HG02981 (cell line): ENCODE measurements around the gene ZNF710.

Experiments
- ATAC-seq: cut with Tn5 transposase; IDR thresholded peaks from one replicate; pipeline ENCODE4 v1.9.1; 2021; ENCODE audit warnings: mild to moderate bottlenecking, moderate library complexity; ENCODE audit not compliant: unreplicated experiment

Gene ZNF710

DNA sequence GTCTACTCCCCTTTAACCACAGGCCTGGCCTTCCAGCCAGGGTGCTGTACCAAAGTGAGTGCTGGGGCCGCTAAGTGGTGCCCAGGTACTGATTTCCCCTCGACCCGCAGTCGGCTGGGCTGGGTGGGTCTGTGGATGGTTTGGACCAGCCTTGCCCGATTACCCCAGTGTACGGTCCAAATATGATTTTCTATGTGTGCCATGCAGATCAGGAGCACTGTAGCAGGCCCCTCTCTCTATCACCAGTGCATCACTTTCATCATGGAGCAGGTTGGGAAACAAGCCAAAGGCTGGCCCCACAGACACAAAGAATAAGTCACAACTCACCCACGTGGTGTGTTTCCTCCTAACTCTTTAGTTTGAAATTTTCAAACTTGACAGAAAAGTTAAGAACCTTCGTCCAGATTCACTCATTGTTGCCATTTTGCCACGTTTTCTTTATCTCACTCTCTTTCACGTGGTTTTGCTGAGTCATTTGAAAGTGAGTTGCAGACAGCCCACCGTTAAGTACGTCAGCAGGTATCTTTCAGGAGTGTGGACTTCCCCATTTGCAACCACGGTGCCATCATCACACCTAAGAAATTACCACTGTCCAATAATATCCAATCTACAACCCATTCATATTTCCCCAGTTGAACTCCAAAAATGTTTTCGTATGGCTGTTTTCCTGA is 37.0 kb downstream of the ZNF710 start:
- ATAC-seq = peak; percentile 67

DNA sequence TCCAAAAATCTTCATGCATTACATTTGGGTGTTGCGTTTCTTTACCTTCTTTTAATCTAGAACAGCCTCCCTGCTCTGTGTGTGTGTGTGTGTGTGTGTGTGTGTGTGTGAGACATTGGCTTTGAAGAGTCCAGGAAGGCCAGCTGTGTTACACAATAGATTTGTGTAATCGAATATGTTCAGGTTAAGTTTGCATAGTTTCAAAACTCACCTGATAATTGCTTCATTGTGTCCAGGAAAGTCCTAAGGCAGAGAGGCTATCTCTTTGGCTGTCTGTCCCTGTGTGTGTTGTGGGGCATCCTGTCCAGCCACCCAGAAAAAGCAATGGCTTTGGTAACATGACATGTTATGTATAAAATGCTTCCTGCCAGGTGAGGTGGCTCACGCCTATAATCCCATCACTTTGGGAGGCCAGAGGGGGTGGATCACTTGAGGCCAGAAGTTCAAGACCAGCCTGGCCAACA is 37.5 kb downstream of the ZNF710 start:
- no peak for ATAC-seq

GRCh38 chr15:90039996-90040395 is 38.9 kb downstream of the ZNF710 start:
- no peak for ATAC-seq

DNA sequence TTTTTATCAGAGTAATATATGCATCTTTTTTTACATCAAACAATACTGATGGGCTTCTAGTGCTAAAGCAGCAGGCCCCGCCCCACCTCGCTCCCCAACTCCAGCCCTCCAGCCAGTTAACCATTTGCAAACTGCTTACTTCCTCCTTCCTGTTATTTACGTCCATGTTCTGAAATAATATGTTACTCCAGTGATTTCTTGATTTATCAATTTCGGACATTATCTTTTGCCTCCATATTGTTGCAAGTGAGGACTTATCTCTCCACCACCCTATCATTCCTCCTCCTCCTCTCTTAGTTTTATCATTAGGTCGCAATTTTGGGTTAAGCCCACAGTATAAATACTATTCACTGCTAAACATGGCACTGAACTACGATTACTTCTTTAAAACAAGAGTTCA is 39.5 kb downstream of the ZNF710 start:
- ATAC-seq = no peak

GRCh38 chr15:90042356-90042755 is 41.2 kb downstream of the ZNF710 start:
- no peak for ATAC-seq

DNA sequence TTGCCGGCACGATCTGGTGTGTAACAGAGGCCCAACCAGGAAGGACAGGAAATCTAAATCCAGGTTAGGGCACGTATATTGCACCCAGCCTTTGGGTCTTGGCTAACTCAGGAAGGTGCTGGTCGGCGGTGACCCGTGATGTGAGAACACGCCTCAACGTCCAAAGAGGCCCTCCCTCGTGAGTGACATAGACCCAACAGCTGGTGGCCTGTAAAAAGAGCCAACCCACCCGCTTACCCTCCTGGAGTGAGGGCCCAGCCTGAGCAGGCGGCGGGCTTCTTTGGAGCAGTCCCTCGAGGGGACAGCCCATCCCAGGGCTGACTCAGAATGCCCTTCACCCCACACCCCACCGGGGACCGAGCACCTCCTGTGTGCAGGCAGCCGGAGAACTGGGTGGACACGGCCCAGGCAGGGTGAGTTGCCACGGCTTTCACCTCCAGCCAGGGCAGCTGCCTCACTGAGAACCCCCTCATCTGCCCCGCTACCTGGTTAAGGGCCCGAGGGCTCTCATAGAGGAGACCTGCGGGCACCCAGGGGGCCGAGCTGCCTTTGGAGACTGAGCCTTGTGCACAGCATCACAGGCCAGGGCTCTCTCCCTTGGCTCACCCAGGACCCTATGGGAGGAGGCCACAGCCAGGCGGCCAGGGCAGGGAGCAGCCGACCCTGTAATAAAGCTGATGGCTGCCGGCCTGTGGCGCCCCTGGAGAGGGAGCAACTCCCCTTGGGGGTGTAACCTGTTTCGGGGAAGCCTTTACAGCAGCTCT is 41.8 kb downstream of the ZNF710 start:
- ATAC-seq = no peak

GRCh38 chr15:90043530-90044010 is 42.4 kb downstream of the ZNF710 start:
- ATAC-seq = no peak

DNA sequence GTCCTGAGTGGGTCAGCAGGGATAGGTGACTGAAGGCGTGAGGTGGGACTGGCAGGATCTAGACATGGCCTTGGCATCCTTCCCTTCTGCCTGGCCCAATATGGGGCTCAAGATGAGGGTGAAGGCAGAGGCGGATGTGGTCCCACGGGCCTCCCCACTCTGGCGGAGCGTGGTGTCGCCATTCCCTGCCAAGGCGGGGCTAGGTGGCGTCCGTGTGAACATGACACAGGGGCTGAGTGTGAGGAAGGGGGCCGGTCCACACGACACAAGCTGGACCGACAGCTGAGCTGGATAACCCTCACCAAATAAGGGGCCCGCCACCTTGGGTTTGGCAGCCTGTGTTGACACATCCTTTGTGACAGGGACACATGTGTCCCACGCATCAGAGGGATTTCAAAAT is 43.1 kb downstream of the ZNF710 start:
- no peak for ATAC-seq

- ATAC-seq = no peak
Observed at GRCh38 chr15:90044916-90045371, 43.8 kb downstream of the ZNF710 start.

DNA sequence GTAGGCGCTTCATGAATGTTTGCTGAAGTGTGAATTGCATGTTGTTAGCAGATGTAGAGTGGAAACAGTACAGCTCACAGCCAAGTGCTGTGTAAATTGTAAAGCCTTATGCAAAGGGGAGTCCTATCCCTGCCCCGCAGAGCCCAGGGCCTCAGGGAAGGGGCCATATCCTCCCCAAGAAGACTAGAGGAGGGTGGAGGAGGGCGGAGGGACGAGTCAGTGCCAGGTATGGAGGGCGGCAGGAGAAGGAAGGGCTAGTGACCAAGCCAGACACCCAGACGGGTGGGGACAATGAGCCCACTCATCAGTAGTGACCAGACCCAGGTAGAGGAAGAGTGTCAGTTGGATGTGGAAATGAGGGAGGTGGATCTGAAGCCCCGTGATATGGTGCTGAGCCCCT is 45.2 kb downstream of the ZNF710 start:
- ATAC-seq = no peak

DNA sequence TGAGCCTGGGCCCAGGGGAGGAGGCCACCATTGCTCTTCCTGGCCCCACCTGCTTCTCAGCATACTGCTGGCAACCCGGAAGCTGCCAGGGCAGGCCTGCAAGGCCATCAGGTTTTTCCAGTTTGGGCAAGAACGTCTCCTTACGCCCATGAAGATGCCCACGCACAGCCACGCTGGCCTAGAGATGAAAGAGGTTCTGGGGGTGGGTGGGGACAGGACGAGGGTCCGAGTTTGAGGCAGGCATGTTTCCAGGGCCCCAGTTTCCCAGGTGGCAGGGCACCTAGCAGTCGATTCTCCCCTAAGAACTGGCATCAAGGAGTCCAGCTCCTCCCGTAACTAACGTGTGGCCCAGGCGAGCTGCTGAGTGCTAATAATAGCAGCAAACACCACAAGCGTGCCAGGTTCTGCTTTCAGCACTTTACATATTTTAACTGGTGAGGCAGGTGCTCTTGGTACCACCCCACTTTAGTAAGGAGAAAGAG is 45.8 kb downstream of the ZNF710 start:
- ATAC-seq = no peak

DNA sequence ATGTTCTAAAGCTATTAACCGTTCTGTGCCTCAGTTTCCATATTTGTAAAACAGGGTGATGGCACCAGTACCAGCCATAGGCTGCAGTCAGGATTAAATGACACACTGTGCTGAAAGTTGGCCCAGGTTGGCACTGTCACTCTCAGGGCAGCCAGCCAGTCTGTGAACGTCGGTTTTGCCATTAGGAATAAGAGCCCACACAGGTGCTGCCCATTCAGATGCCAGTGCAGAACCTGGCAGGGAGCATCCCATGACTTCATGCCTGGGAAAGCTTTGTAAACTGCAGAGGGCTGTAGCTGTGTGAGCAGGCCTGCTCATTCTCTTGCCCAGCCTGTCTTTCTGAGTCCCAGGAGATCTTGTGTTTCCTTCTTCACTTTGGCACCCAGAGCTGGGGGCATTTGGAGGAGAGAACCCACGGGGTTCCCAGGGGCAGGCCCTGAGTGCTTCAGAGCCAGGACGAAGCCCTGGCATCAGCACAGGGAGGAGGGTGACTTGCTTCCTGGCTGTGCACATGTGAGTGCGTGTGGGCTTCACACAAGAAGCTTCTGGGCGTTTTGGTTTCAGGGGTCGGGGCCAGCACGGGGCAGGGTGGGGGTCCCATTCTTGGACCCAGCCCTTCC is 46.9 kb downstream of the ZNF710 start:
- ATAC-seq = no peak

GRCh38 chr15:90049030-90049429 is 47.9 kb downstream of the ZNF710 start:
- ATAC-seq = no peak

DNA sequence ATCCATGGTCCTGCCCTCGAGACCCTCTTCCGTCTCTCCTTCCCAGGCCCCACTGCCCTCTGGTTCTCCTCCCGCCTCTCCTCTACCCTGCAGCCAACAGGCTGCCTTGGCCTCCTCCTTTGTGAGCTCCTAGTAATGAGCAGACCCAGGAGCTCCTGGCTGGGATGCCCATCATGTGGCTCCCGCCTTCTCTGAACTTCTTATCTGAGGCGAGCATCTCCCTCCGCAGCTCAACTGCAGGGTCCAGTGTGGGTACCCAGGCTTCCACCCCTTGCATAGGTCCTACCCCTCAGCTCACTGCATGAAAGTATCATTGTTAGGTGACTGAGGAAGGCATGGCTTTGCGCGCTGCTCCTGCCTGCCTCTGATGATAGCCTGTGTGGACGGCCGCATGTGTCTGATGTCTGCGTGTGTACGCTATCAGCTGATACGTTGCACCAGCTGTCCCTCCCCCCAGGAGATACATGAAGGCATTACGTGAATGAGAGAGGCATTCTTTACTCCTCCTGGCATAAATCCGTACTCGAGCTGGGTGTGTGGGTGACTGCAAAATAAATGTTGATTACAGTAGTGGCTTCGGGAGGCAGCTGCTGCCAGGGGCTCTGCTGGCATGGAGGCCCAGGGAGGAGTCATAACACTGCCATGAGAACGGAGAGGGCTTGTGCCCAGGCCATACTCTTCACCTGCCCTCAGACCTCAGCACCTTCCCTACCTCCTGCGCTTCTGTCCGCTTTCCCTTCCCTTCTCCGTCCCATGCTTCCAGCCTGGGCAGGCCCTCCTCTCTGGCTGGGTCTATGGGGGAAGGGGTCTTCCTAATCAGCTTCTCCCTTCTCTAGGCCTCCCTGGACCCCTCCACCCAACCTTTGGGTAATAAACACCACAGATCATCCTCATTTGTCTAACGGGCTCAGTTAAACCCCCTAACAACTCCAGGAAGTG is 48.8 kb downstream of the ZNF710 start:
- ATAC-seq = no peak

DNA sequence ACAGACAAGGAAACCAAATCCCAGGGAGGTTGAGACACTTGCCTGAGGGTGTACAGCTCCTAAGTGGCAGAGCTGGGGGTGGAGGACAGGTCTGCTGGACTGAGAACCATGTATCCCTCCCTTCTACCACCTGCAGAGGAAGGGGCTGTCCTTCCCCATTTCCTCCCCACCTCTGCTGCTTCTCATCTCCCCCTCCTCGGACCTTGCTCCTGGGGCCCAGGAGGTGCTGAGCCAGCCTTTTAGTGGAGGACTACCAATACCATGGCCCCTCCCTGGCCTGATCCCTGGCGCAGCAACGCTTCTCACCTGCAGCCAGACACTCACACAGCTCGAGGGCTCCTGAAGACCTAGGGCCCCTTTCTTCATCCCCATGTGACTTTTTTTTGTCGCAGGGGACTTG is 50.8 kb downstream of the ZNF710 start:
- no peak for ATAC-seq

- no peak for ATAC-seq
Observed at GRCh38 chr15:90053685-90054466, 52.8 kb downstream of the ZNF710 start.

- no peak for ATAC-seq
Observed at GRCh38 chr15:90054618-90055097, 53.5 kb downstream of the ZNF710 start.

DNA sequence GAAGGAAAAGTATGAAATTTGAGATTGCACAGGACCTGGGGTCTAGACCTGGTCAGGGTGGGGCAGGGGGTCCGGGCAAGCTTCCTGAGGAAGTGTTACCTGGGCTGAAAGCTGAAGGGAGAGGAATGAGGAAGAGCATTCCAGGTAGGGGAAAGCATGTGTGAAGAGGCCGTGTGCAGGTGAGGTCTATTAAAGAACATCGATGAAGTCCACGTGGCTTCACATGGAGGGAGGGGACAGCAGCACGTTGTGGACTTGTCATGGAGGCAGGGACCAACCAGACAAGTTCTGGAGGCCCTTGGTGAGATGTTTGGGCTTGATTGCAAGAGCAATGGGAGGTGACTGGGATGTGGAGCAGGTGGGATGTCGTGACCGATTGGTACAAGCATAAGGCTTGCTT is 54.1 kb downstream of the ZNF710 start:
- ATAC-seq = no peak

GRCh38 chr15:90056529-90056928 is 55.4 kb downstream of the ZNF710 start:
- ATAC-seq = no peak

GRCh38 chr15:90058308-90058707 is 57.2 kb downstream of the ZNF710 start:
- peak; percentile 35 for ATAC-seq
